K562 (cell line): ENCODE results near the gene PALM3.
A peak's percentile ranks its signal among the peaks of the same experiment; 100 is the strongest.

ENCODE experiments used
- CBX3 ChIP-seq, 2 experiments: IDR thresholded peaks; 1 replicate in 1 of 2; 2 replicates in 1 of 2; pipeline ENCODE4 v1.6.1; 2012; ENCODE audit warnings: inconsistent platforms in 2 of 2, low read length in 2 of 2, borderline replicate concordance in 1 of 2, control low read depth in 1 of 2
- CTCF ChIP-seq, 3 experiments: IDR thresholded peaks in 2 of 3; conservative IDR thresholded peaks in 1 of 3; 2 replicates each; pipeline ENCODE4 v1.5.1; 2011 to 2012; ENCODE audit warnings: low read length in 3 of 3, mild to moderate bottlenecking in 3 of 3, control low read depth in 2 of 3, improper control_type of control experiment in 1 of 3, inconsistent platforms in 1 of 3, low read depth in 1 of 3, mixed read lengths in 1 of 3, moderate library complexity in 1 of 3; ENCODE audit not compliant: insufficient read depth in 2 of 3
- NR1H2 ChIP-seq: sonication (generic); formaldehyde crosslinking; IDR thresholded peaks from 2 replicates; pipeline ENCODE4 v1.4.0; 2020; ENCODE audit warnings: mild to moderate bottlenecking, missing genetic modification reagents
- POLR2A ChIP-seq: fragments of 450-650 bp; conservative IDR thresholded peaks from 2 replicates; pipeline ENCODE4 v1.6.1; 2016
- RAD21 ChIP-seq, 2 experiments: fragments of 250-450 bp in 1 of 2; fragments of 450-650 bp in 1 of 2; sonication (Bioruptor Pico) in 1 of 2; formaldehyde crosslinking in 1 of 2; IDR thresholded peaks in 1 of 2; conservative IDR thresholded peaks in 1 of 2; 2 replicates each; pipeline versions ENCODE4 v1.4.0 to v1.8.0; 2020 to 2022; ENCODE audit warnings: mild to moderate bottlenecking in 2 of 2, moderate library complexity in 1 of 2
- RFX5 ChIP-seq: IDR thresholded peaks from 2 replicates; pipeline ENCODE4 v1.6.1; 2011; ENCODE audit warnings: low read depth, mild to moderate bottlenecking, improper control_type of control experiment, low read length
- RNF219 ChIP-seq: fragments of 250-450 bp; sonication (Bioruptor Pico); IDR thresholded peaks from 2 replicates; pipeline ENCODE4 v1.5.0; 2022; ENCODE audit warnings: mild to moderate bottlenecking
- SIX5 ChIP-seq, 2 experiments: IDR thresholded peaks; 2 replicates each; pipeline ENCODE4 v1.6.1; 2011; ENCODE audit warnings: low read length in 2 of 2, borderline replicate concordance in 1 of 2, low read depth in 1 of 2, mild to moderate bottlenecking in 1 of 2, moderate library complexity in 1 of 2; ENCODE audit not compliant: insufficient read depth in 1 of 2
- SRF ChIP-seq, 2 experiments: fragments of 250-450, 450-650 bp in 1 of 2; sonication (Bioruptor Pico) in 1 of 2; sonication (generic) in 1 of 2; formaldehyde crosslinking; IDR thresholded peaks; 2 replicates each; pipeline versions ENCODE4 v1.5.0 to v1.5.1; 2020 to 2022; ENCODE audit warnings: mild to moderate bottlenecking in 1 of 2, missing genetic modification reagents in 1 of 2
- USF2 ChIP-seq: sonication (generic); formaldehyde crosslinking; IDR thresholded peaks from 2 replicates; pipeline ENCODE4 v1.5.0; 2020; ENCODE audit warnings: missing genetic modification reagents
- ZNF780A ChIP-seq: fragments of 250-450 bp; sonication (Bioruptor Pico); IDR thresholded peaks from 2 replicates; pipeline ENCODE4 v1.5.0; 2021; ENCODE audit warnings: mild to moderate bottlenecking
- ZZZ3 ChIP-seq: fragments of 450-650 bp; IDR thresholded peaks from 2 replicates; pipeline ENCODE4 v1.6.1; 2016; ENCODE audit warnings: antibody characterized with exemption, mild to moderate bottlenecking, moderate library complexity
- TF ChIP-seq, protein P1 (sequence below), 2 experiments: fragments of 450-650 bp in 1 of 2; IDR thresholded peaks; 2 replicates each; pipeline ENCODE4 v1.6.1; 2011 to 2017; ENCODE audit warnings: low read depth in 2 of 2, antibody characterized with exemption in 1 of 2, borderline replicate concordance in 1 of 2, low read length in 1 of 2, mild to moderate bottlenecking in 1 of 2, mixed read lengths in 1 of 2; ENCODE audit not compliant: control insufficient read depth in 1 of 2

DNA sequence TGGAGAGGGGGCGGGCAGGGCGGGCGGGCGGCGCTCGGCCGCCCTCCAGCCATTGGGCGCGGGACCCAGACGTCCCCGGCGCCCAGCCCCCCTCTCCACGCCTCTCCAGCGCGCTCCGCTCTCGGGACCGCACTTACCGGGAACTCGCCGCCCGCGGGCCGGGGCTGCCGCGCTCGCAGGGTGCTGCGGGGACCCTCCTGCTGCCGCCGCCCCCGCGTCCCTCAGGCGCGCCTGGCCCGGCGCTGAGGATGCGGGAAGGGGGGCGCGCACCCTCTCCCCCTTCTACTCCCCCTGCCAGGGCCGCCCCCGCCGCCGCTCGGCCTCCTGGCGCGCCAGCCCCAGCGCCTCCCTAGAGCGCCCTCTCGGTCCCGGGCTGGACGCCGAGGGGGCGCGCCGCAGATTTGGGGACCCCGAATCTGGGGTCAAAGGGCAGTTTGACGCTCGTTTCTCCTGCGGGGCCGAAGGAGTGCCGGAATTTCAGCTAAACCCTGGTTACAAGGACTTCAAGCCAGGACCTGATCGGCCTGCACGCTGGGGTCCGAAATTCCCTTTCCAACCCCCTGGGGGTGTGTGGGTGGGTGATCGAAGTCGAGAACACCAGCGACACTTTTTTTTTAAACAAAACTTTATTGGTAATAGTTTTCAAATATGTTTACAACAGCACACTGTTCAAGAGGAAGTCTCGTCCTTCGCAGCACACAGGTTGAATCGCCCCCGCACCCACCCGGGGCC lies 29.4 kb upstream of the PALM3 start:
- TF ChIP-seq ZZZ3 = no peak
- TF ChIP-seq RAD21 (CRISPR knock-in tag; conservative IDR thresholded peaks at IDR 0.05 in 1 of 2, IDR thresholded peaks at IDR 0.05 in 1 of 2) = no peak
- peak; percentile 67; the same call in 1 of the 2 replicates for TF ChIP-seq POLR2A
- TF ChIP-seq RFX5 = no peak
- TF ChIP-seq CBX3 (IDR thresholded peaks at IDR 0.05; ENCODE audit: borderline replicate concordance in 1 of 2, low read length in 2 of 2) = peak in 1 of 2 experiments; percentile 78; a peak in 1 of 3 replicates
- no peak for TF ChIP-seq USF2 (CRISPR knock-in tag)
- TF ChIP-seq, protein P1, sequence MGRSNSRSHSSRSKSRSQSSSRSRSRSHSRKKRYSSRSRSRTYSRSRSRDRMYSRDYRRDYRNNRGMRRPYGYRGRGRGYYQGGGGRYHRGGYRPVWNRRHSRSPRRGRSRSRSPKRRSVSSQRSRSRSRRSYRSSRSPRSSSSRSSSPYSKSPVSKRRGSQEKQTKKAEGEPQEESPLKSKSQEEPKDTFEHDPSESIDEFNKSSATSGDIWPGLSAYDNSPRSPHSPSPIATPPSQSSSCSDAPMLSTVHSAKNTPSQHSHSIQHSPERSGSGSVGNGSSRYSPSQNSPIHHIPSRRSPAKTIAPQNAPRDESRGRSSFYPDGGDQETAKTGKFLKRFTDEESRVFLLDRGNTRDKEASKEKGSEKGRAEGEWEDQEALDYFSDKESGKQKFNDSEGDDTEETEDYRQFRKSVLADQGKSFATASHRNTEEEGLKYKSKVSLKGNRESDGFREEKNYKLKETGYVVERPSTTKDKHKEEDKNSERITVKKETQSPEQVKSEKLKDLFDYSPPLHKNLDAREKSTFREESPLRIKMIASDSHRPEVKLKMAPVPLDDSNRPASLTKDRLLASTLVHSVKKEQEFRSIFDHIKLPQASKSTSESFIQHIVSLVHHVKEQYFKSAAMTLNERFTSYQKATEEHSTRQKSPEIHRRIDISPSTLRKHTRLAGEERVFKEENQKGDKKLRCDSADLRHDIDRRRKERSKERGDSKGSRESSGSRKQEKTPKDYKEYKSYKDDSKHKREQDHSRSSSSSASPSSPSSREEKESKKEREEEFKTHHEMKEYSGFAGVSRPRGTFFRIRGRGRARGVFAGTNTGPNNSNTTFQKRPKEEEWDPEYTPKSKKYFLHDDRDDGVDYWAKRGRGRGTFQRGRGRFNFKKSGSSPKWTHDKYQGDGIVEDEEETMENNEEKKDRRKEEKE (IDR thresholded peaks at IDR 0.05; ENCODE audit: borderline replicate concordance in 1 of 2, control insufficient read depth in 1 of 2, low read depth in 2 of 2, low read length in 1 of 2) = no peak
- peak; percentile 53 to 72 (median 53) for TF ChIP-seq CTCF (IDR thresholded peaks at IDR 0.05 in 2 of 3, conservative IDR thresholded peaks at IDR 0.05 in 1 of 3; ENCODE audit: insufficient read depth in 2 of 3, low read depth in 1 of 3, low read length in 3 of 3)
- no peak for TF ChIP-seq RNF219 (CRISPR knock-in tag)
- no peak for TF ChIP-seq ZNF780A (CRISPR knock-in tag)
- no peak for TF ChIP-seq SRF (CRISPR knock-in tag; IDR thresholded peaks at IDR 0.05)
- no peak for TF ChIP-seq NR1H2 (CRISPR knock-in tag)
- no peak for TF ChIP-seq SIX5 (IDR thresholded peaks at IDR 0.05; ENCODE audit: borderline replicate concordance in 1 of 2, insufficient read depth in 1 of 2, low read depth in 1 of 2, low read length in 2 of 2)
